GM19467 (cell line): ENCODE data around the gene PACRG.

Experiments used
- ATAC-seq: cut with Tn5 transposase; IDR thresholded peaks from one replicate; pipeline ENCODE4 v1.9.1; 2021; ENCODE audit warnings: mild to moderate bottlenecking, moderate library complexity; ENCODE audit not compliant: unreplicated experiment

The PACRG gene

DNA sequence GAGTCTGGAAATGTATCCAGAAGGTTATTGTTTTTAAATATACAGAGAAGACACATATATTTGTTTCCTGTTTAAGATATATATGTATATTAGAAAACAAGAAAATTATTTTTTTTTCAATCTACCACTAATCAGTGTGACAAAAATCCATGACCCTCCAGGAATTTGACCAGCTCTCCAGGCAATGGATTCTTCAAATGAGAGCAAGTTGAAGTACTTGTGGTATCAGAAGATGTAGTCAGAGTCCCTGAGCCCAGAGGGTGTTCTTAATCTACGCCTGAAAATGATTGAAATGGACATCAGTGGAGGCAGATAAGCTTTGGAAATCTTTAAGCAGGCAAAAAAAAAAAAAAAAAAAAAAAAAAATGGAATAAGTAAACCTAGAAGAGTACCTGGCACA, 500.3 kb downstream of the PACRG start:
- ATAC-seq, result no peak

DNA sequence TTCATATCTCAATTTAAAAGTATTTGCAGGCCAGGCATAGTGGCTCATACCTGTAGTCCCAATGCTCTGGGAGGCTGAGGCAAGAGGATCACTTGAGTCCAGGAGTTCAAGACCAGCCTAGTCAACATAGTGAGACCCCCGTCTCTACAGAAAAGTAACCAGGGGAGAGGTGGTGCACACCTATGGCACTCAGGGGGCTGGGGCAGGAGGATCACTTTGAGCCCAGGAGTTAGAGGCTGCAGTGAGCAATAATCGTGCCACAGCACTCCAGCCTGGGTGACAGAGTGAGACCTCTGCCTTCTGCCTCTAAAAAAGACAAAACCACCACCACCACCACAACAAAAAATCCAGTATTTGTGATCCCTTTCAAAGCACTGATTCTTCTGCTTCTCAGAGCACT, 501.3 kb downstream of the PACRG start:
- no peak for ATAC-seq

DNA sequence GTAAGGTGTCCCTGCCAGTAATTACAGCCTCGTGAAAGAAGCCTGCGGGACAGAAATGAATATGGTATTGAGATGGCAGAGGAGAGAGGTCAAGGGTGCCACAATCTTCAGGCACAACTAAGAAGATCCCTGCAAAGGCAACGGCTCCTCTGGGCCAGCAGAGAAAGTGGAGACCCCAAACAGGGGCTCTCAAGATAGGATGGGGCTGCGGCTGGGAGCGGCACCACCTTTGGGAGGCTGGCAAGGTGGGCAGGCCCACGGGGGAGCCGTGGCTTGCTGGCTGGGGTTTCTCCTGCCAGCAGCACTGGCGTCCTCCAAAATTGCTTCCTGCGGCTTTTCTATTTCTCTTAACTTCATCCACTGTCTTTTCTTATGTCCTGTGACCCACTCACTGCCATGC, 503.1 kb downstream of the PACRG start:
- no peak for ATAC-seq

DNA sequence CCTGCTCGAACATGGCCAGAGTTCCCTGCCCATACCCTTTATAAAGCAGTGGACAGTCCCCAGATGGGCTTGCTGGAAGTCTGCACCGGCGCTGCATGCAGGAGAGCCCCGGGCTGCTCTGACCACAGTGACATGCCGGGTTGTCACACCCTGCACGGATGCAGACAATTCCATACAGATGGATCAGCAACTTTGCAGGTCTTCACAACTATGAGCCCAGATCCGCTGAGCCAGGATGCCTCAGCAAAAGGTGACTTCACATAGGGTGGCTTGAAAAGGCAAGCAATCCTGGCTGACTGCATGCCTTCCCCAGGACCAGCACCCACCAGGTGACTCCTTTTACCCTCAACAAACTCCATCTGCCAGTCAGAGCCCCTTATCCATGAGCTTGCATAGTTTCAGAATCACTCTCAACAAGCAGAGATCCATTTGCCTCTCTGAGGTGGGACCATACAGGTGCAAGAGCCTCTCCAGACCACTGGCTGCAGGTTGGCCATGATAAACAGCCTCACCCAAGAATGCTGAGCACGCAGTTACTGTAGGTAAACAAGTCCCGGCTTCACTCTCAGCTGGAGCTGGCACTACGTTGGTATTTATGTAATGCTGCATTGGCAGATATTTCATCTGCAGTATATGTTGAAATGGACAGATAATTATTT, 503.7 kb downstream of the PACRG start:
- no peak for ATAC-seq

DNA sequence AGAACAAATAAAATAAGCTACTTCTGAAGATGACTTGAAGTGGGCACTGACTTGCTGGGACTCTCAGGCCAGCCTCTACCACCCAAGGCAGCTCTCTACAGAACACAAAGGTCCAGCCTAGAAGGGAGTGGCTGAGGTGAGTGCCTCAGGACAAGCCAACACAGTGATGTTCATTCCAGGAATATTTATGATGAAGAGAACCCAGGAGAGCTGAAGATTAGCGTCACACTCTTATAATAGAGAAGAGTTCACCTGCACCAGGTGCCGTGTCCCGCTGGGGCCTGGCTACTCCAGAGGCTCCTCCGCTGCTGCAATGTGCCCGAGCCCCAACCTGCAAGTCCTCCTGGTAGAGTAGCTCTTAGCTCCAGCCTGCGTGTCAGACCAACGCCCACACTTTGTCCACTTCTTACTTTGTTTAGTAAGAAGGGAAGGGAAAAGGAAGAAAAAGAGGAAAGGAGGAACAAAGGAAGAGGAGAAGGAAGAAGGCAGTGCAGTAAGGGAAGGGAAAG, 504.3 kb downstream of the PACRG start:
- ATAC-seq, result no peak

DNA sequence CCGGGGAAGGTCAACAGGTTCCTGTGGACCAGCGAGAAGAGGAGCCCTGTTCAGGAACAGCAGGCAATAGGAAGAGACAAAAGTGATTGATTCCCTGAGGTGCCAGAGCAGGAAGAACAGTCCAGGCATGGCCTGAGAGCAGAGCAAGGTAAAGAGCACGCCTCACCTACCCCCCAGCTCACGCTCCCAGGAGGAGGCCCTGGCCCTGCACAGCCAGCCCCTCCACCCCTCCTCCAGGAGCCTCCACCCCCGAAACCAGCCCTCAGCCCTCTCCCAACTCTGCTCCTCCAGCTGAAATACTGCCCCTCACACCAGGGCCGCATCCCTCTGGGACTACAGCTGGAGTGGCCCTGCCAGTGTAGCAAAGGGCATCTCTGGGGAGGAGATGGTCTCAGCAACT, 504.9 kb downstream of the PACRG start:
- no peak for ATAC-seq

DNA sequence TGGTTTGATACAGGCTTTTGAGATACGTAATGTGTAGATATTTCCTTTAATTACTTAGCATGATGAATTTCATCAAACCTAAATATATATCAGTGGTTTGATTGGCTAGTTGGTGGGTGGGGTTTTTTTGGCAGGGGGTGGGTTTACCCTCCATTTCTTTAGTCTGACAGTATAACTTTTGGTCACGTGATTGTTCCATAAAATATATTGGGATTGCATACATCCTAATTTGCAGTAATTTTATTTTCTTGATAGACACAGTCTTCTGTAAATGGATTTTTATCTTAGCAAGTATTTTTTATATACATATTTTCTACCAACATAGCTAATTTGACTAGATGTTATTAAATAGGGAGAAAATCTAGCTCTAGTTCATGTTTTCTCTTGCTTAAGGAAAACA, 509.3 kb downstream of the PACRG start:
- ATAC-seq, result no peak

DNA sequence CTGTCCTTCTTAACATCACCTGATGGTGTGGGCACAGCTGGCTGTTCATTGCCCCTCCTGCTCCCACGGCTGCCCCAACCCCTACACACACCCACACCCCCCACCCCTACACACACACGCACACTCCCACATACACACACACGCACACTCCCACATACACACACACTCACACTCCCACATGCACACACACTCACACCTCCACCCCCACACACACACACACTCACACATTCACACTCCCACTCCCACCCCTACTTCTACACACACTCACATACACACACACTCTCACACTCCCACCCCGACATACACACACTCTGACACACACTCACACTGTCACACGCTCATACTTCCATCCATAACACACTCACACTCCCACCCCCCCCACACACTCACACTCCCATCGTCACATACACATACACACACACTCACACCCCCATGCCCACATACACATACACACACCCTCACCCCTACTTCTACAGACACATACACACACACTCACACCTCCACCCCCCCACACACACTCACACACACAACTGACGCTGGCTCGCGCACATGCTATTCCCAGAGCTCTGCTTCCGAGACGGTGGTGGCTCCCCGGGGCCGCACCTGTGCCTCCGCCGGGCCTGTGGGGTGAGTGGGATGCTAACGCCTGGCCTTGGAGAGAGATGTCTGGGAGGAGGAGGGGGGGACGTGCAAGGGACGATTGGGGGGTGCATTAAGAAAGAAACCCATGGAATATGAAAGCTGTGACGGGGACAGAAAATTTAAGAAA, 512.0 kb downstream of the PACRG start:
- ATAC-seq, result no peak

DNA sequence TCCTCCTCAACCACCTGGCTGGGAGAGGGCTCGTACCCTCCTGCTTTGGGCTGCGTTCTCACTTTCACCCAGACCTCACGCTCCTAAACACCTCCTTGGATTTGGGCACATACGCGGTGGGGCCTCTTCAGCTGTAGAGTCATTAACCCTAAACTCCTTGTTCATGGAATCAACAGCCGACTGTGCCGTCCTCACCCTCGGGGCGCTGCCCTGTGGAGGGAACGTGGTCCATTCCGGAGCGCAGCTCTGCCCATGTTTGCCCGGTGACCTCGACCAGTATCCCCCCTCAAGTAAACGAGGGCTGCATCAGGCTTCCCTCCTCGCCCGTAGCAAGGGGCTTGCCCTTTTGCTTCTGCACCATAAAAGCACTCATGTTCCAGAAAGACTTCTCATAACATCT, 512.8 kb downstream of the PACRG start:
- no peak for ATAC-seq

DNA sequence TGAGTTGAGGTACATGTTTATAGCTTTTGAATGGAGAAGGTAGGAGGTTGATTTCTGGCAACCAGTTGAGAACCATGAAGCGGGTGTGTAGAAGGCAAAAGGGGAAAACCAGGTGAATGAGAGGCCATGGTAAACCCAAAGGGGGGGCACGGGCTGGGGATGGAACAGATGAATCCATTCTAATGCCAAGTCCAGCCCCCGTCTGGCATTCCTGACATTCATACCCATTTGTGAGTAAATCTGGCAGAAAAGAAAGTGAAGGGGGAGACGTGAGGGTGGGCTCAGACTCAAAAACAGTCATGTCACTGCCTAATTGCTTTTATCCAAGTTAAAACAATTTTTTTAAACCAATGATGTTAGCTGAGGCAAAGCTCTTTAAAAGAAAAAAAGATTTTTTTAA, 513.9 kb downstream of the PACRG start:
- no peak for ATAC-seq

DNA sequence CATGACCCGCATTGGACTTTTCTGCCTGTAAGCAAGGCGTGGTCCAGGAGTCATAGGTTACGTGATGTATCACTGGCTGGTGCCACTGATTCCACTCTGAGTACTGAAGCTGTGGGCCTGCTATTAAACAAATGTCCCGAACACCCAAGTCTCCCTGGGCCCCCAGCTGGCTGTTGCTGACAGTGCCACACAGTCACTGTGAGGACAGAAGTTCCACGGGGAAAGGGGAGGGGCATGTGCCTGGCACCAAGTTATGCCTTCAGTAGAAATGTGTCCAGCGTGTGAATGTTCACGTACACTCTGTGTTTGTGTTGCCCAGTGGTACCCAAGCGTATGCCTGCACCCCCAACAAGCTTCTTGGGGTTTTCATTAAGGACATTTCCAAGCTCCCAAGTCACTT, 515.3 kb downstream of the PACRG start:
- ATAC-seq, result no peak

DNA sequence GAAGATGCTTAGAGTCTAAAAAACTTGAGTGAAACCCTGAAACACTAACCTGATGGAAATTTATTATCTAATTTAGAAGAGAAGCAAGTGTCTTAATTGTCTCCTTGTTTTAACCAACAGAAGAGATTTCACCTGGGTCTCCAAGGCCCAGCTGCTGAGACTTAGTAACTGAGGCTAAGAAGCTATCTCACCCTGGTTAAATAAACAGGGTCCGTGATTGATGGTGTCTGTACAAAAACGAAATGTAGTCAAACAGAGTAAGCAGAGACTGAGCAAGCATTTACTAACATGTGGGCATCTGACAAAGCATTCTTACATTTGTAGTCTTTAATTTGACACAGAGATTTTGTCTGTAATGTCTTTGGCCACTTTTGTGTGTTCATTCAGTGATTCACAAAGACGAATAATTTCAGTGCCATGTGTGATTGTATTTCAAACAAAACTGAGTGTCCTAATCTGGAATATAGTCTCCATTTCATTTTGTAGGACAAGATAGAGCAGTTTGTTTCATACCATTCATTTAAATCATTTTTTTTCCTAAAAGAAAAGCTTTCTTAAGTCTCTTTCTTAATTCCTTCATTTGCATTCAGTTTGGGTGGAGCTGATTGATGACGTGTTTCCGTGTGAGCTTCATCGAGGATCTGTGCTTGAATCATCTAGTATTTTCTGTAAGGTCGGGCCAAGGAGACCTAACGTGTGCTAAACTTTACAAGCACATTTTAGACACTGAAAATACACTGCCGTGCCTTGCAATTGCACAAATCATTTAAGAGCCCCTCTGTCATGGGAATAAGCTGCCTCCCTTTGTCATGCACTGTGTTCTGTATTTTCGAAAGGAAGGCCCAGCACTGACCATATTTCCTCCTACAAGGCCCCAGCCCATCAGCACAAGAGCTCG, 516.2 kb downstream of the PACRG start:
- no peak for ATAC-seq

DNA sequence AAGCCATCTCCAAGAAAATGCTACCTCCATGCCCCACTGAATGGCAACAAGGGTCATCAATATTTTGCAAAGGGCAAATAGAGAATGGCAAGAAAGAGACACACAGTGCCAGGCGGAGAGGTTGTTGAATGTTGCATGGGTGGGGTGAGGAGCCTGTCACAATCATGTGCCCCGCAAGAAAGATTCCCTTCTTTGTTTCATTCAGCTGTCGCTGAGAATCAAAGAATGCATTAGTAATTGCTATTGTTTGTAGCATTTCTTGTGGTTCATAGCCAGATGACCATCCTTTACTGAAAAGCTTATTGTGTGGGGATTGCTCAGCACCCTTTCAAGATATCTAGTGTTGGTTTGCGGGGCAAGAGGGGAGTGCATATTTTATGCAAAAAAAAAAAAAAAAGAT, 520.3 kb downstream of the PACRG start:
- ATAC-seq, result no peak

DNA sequence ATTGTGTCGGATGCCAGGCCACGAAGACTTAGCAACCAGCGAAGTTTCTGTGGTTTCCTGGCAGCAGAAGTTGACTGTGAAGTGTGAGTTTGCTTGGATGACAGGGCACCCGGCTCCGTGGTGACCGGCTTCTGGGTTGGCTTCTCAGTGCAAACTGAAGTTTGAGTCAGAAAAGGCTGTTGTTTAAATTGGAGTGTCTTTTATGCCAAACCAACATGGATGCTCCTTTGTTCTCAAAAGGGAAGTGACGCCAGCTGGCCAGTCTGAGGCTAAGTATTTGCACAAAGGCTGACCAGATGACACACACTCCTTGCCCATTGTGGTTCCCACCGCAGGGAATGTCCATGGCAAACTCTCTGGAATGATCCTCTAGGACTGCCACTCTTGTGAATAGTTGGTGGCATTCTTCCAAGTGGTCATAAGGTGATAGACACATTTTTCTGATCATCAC, 521.9 kb downstream of the PACRG start:
- no peak for ATAC-seq

DNA sequence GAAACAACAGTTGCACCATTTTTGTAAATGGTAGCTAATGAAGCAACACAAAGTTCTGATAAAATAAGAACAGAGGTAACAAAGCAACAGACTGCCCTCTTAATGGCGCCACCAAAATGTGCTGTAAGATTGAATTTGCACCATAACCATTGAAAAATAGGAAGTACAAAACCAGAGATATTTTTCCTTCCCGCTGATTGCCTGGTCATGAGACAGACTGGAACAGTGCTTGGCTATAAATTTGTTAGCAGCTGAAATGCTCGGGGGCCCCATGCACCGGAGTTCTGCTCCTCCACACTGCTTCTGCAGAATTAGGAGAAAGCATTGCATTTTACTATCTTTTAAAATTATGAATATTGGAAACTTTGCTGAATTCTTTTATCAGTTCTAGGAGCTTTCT, 522.3 kb downstream of the PACRG start:
- ATAC-seq, result no peak

DNA sequence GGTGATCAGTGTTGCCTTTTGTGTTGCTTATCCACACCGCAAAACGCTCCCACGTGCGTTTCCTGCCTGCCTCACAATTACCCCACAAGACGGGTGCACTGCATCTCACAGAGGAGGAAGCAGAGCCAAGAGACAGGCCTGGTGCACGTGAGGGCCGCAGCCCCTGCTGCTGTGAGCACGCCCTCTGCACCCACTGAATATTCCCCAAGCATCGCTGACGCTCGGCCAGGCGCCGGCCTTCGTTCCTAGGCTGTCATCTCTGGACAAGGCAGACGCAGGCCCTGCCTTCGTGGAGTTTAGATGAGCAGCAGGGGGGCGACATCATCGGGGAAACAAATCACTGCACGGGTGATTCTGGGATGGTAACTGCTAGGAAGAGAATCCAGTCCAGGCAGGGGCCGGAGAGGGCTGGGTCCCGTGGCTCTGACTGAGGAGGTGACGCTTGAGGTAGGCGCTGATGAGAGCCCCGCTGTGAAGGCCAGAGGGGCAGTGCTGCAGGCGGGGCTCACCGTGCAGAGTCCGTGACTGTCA, 524.4 kb downstream of the PACRG start:
- ATAC-seq, result no peak

DNA sequence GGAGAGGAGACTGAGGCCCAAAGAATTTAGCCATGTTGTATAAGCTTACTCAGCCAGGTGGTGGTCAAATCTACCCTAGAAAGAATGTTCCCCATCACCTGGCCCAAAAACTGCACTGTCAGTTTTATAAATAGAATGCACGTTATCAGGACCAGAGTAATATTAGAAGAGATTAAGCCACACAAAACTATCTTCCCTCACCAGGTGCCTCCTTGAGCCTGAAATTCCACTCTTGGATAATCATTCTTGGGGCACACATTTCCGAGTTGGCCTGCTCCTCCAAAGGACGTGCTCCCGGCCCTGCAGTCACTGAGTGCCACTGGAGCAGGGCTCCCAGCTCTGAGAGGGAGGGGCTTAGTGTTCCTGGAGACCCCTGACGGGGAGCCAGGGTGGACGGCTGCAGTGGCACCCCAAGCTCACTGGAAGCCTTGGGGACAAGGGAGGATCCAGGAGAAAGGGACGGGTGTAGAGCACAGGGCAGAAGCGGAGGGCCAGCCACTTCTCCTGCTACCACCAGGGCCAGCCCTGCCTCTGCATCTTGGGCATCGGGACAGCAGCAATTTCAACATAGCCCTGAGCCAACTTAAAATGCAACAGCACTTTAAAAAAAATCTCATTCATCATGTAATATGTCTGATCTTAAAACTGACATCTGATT, 525.9 kb downstream of the PACRG start:
- ATAC-seq, result no peak

DNA sequence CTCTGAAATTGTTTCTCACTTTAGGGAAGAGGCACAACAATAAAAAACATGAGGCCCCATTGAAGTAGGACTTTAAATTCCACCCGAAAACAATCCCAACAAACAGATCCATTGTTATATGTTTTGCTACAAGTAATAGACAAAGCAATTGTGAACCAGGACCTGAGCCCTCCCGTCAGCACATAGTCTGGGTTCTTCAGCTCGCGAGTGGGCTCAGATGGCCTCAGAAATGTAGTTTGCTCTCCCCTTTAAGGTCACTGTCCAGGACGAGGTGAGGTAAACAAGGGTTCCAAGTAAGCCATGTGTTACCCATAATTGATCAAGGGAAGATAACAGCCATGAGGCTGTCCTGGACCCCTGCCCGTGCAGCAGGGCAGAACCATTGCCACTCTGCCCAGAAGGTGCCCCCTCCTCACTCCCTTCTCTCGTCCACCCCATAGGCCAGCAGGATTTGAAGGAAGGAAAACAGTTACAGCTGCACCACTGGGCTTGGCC, 526.6 kb downstream of the PACRG start:
- no peak for ATAC-seq

DNA sequence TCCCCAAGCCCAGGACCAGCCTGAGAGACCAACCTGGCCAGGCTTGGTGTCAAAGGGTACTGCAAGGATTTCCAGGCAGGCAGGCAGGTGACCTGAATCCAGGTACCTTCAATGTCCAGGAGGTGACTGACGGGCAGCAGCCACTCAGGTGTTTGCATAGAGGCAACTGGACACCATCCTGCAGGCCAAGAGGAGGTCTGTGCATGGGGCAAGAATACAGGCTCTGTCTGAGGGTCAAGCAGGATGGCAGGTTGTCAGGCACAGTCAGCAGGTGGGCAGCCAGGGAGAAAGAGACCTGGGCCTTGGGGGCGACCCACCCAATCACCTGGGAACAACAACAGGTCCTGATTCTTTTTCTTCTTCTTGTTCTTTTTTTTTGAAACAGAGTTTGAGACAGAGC, 527.5 kb downstream of the PACRG start:
- ATAC-seq, result no peak

DNA sequence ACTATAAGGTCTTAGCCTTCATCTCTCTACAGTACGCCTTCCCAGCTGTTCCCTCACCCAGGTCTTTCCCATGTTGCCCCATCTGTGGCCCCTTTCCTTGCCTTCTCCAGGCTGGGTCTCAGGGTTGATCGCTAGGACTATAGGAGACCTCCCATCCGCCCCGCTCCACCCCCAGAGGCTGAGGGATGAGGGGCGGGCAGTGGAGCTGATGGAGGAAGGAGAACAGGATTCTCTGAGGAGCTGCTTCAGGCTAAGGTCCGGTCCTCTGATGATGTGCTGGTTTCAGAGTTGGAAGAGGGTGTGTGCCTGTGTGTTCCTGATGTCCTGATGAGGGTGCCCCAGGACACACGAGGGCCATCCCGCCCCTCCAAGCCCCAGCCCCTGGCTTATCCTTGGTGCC, 531.9 kb downstream of the PACRG start:
- ATAC-seq, result no peak
